Loucy (cell line): ENCODE results near the gene ZNF23.

ENCODE experiments used
- H2AFZ ChIP-seq: fragments of 200-600 bp; sonication (generic); 2 replicates; pipeline ENCODE4 v1.6.0; 2016; ENCODE audit warnings: antibody characterized with exemption, mild to moderate bottlenecking, low read length, moderate library complexity
- H3F3A ChIP-seq: fragments of 200-600 bp; 2 replicates; pipeline ENCODE4 v1.6.0; 2016; ENCODE audit warnings: antibody characterized with exemption, low read depth, mild to moderate bottlenecking
- H3K27me3 ChIP-seq: fragments of 200-600 bp; sonication (generic); 2 replicates; pipeline ENCODE4 v1.6.1; 2014; ENCODE audit warnings: low read length, mild to moderate bottlenecking; ENCODE audit not compliant: insufficient read depth, poor library complexity, severe bottlenecking
- H3K36me3 ChIP-seq: fragments of 200-600 bp; sonication (generic); 2 replicates; pipeline ENCODE4 v1.6.1; 2016; ENCODE audit warnings: low read length; ENCODE audit not compliant: insufficient read depth
- H3K4me1 ChIP-seq: fragments of 200-600 bp; sonication (generic); 2 replicates; pipeline ENCODE4 v1.5.1; 2014; ENCODE audit warnings: low read length, mild to moderate bottlenecking; ENCODE audit not compliant: insufficient read depth, poor library complexity, severe bottlenecking
- H3K4me2 ChIP-seq: fragments of 200-600 bp; sonication (generic); 2 replicates; pipeline ENCODE4 v1.6.0; 2014; ENCODE audit warnings: antibody characterized with exemption, low read length, low read depth, mild to moderate bottlenecking; ENCODE audit not compliant: poor library complexity, severe bottlenecking
- H3K4me3 ChIP-seq: fragments of 200-600 bp; sonication (generic); 2 replicates; pipeline ENCODE4 v1.5.1; 2014; ENCODE audit warnings: low read length, mild to moderate bottlenecking, mixed read lengths; ENCODE audit not compliant: poor library complexity, severe bottlenecking
- H3K79me2 ChIP-seq: fragments of 200-600 bp; sonication (generic); 2 replicates; pipeline ENCODE4 v1.6.1; 2014; ENCODE audit warnings: low read length; ENCODE audit not compliant: insufficient read depth
- H3K9ac ChIP-seq: fragments of 200-600 bp; sonication (generic); 2 replicates; pipeline ENCODE4 v1.6.0; 2014; ENCODE audit warnings: mild to moderate bottlenecking, low read depth, low read length, moderate library complexity; ENCODE audit not compliant: poor library complexity, severe bottlenecking
- H3K9me2 ChIP-seq: fragments of 200-600 bp; sonication (generic); replicated peaks from 2 replicates; pipeline ENCODE4 v1.6.1; 2016; ENCODE audit warnings: low read depth, low read length, mixed read lengths
- H3K9me3 ChIP-seq: fragments of 200-600 bp; sonication (generic); 2 replicates; pipeline ENCODE4 v1.6.1; 2014; ENCODE audit warnings: mild to moderate bottlenecking, antibody characterized with exemption, low read length, low read depth; ENCODE audit not compliant: insufficient read depth
- H4K20me1 ChIP-seq: fragments of 200-600 bp; sonication (generic); 2 replicates; pipeline ENCODE4 v1.6.0; 2014; ENCODE audit warnings: antibody characterized with exemption, low read length, mild to moderate bottlenecking; ENCODE audit not compliant: insufficient read depth, poor library complexity, severe bottlenecking
- CTCF ChIP-seq: fragments of 200-600 bp; sonication (generic); conservative IDR thresholded peaks from 2 replicates; pipeline ENCODE4 v1.5.1; 2014; ENCODE audit warnings: mild to moderate bottlenecking, antibody characterized with exemption, low read length
- EZH2phosphoT487 ChIP-seq: fragments of 200-600 bp; IDR thresholded peaks from 2 replicates; pipeline ENCODE4 v1.6.1; 2018; ENCODE audit warnings: antibody characterized with exemption, mild to moderate bottlenecking, moderate library complexity, borderline replicate concordance

The ZNF23 gene

GRCh38 chr16:71493213-71493612 lies 31.2 kb upstream of the ZNF23 start:
- Histone ChIP-seq H3K4me1 (peaks cover 6% of the 10 kb centered on the region), H3K27me3 (no peaks in the 10 kb centered on the region), H3F3A (no peaks in the 10 kb centered on the region), H3K9me2 (no peaks in the 10 kb centered on the region), H3K9ac (no peak overlapping the region), H3K4me3 (no peak overlapping the region), H3K4me2 (no peak overlapping the region), H3K36me3 (no peaks in the 10 kb centered on the region), H3K79me2 (no peaks in the 10 kb centered on the region), H2AFZ (no peak overlapping the region), H3K9me3 (no peaks in the 10 kb centered on the region), H4K20me1 (no peaks in the 10 kb centered on the region)
- TF ChIP-seq EZH2phosphoT487, result no peak
- no peak for TF ChIP-seq CTCF

- no peaks in the 10 kb centered on the region for H3K36me3 ChIP-seq
These were observed 30.7 kb upstream of the ZNF23 start for GRCh38 chr16:71492786-71493185.

GRCh38 chr16:71491054-71491453 lies 29.0 kb upstream of the ZNF23 start:
- Histone ChIP-seq H3K4me2 (no peak overlapping the region), H3K9me3 (no peaks in the 10 kb centered on the region), H3K36me3 (no peaks in the 10 kb centered on the region), H3K9ac (no peak overlapping the region), H3K79me2 (no peaks in the 10 kb centered on the region), H3K27me3 (no peaks in the 10 kb centered on the region), H3K4me3 (no peak overlapping the region), H4K20me1 (no peaks in the 10 kb centered on the region), H3K9me2 (no peaks in the 10 kb centered on the region), H3F3A (no peaks in the 10 kb centered on the region), H2AFZ (no peak overlapping the region), H3K4me1 (peaks cover 6% of the 10 kb centered on the region)
- TF ChIP-seq CTCF, result no peak
- TF ChIP-seq EZH2phosphoT487, result no peak

More at GRCh38 chr16:71492786-71493185, 30.7 kb upstream of the ZNF23 start:
- TF ChIP-seq CTCF (no peak), EZH2phosphoT487 (no peak)
- no peak overlapping the region for H3K4me2 ChIP-seq
- 0 out of 2 replicates have a peak overlapping the region, but pooled peaks have one; percentile 25 for H2AFZ ChIP-seq
- H4K20me1 ChIP-seq, result no peaks in the 10 kb centered on the region
- H3K4me1 ChIP-seq, result peaks cover 6% of the 10 kb centered on the region
- no peaks in the 10 kb centered on the region for H3K79me2 ChIP-seq
- H3K4me3 ChIP-seq, result no peak overlapping the region
- H3F3A ChIP-seq, result no peaks in the 10 kb centered on the region
- H3K27me3 ChIP-seq, result no peaks in the 10 kb centered on the region
- no peaks in the 10 kb centered on the region for H3K9me3 ChIP-seq
- no peaks in the 10 kb centered on the region for H3K9me2 ChIP-seq
- H3K9ac ChIP-seq, result no peak overlapping the region
